HepG2 (cell line): ENCODE data around the gene FSIP1.

Source experiments
- CBFB ChIP-seq: sonication (generic); formaldehyde crosslinking; IDR thresholded peaks from 2 replicates; pipeline ENCODE4 v1.4.0; 2020; ENCODE audit warnings: missing genetic modification reagents
- CTCF ChIP-seq: sonication (generic); formaldehyde crosslinking; IDR thresholded peaks from 2 replicates; pipeline ENCODE4 v1.5.0; 2020; ENCODE audit warnings: mild to moderate bottlenecking, missing genetic modification reagents, moderate library complexity
- FOSL1 ChIP-seq: sonication (generic); formaldehyde crosslinking; IDR thresholded peaks from 2 replicates; pipeline ENCODE4 v1.9.0; 2021; ENCODE audit warnings: missing genetic modification reagents, borderline replicate concordance
- FOXO4 ChIP-seq: sonication (generic); formaldehyde crosslinking; conservative IDR thresholded peaks from 2 replicates; pipeline ENCODE4 v1.8.1; 2023; ENCODE audit warnings: missing genetic modification reagents
- HNRNPH1 ChIP-seq: fragments of 200-400 bp; formaldehyde crosslinking; optimal IDR thresholded peaks from 2 replicates; pipeline ENCODE3; 2017; ENCODE audit warnings: mild to moderate bottlenecking, low read depth, low read length
- SMAD9 ChIP-seq: sonication (generic); formaldehyde crosslinking; IDR thresholded peaks from 2 replicates; pipeline ENCODE4 v1.5.1; 2020; ENCODE audit warnings: mild to moderate bottlenecking, missing genetic modification reagents
- TBL1XR1 ChIP-seq: fragments of 150-350 bp; IDR thresholded peaks from 2 replicates; pipeline ENCODE4 v1.6.1; 2014; ENCODE audit warnings: borderline replicate concordance, low read length; ENCODE audit not compliant: partially characterized antibody
- THAP8 ChIP-seq: sonication (generic); formaldehyde crosslinking; IDR thresholded peaks from 2 replicates; pipeline ENCODE4 v1.5.1; 2020; ENCODE audit warnings: missing genetic modification reagents, mild to moderate bottlenecking, borderline replicate concordance
- ZBTB7A ChIP-seq: sonication (generic); formaldehyde crosslinking; IDR thresholded peaks from 2 replicates; pipeline ENCODE4 v1.8.0; 2022; ENCODE audit warnings: mild to moderate bottlenecking, missing genetic modification reagents
- ZNF142 ChIP-seq: sonication (generic); formaldehyde crosslinking; IDR thresholded peaks from 2 replicates; pipeline ENCODE4 v1.4.0; 2020; ENCODE audit warnings: missing genetic modification reagents
- ZNF274 ChIP-seq: sonication (generic); formaldehyde crosslinking; IDR thresholded peaks from 2 replicates; pipeline ENCODE4 v1.5.1; 2020; ENCODE audit warnings: mild to moderate bottlenecking, missing genetic modification reagents
- ZNF510 ChIP-seq: sonication (generic); formaldehyde crosslinking; IDR thresholded peaks from 2 replicates; pipeline ENCODE4 v1.4.0; 2020; ENCODE audit warnings: low read depth, mild to moderate bottlenecking, missing genetic modification reagents
- ZSCAN5A ChIP-seq: sonication (generic); formaldehyde crosslinking; IDR thresholded peaks from 2 replicates; pipeline ENCODE4 v1.8.0; 2022; ENCODE audit warnings: mild to moderate bottlenecking, missing genetic modification reagents, borderline replicate concordance

GRCh38 chr15:39663704-39664250, 118.9 kb downstream of the FSIP1 start:
- TF ChIP-seq CBFB (CRISPR knock-in tag), result no peak
- TF ChIP-seq ZBTB7A (CRISPR knock-in tag), result no peak
- no peak for TF ChIP-seq ZNF274
- no peak for TF ChIP-seq FOSL1 (CRISPR knock-in tag)
- TF ChIP-seq ZNF142, result no peak
- TF ChIP-seq ZNF510 (CRISPR knock-in tag), result no peak
- TF ChIP-seq CTCF, result no peak
- TF ChIP-seq TBL1XR1, result no peak
- no peak for TF ChIP-seq HNRNPH1
- no peak for TF ChIP-seq THAP8
- no peak for TF ChIP-seq FOXO4
- no peak for TF ChIP-seq SMAD9
- no peak for TF ChIP-seq ZSCAN5A (CRISPR knock-in tag)
